Measurements from ENCODE around the gene ATL2. TPM values are rescaled to one million over a fixed set of nuclear protein-coding genes. Genes with fewer than 3 reads are reported as not detected.

Gene ATL2
- total and polyA plus RNA-seq, 2 donors (not counting 1 experiment from before 2014, with no cell fraction given), result 21.1 to 69.0 TPM

- Histone ChIP-seq H4K20me1 (ENCODE audit: control insufficient read depth, insufficient read depth, low read length, poor library complexity, severe bottlenecking) (peaks cover 62% of the 10 kb centered on the region), H3K9me3 (ENCODE audit: control extremely low read depth in 1 of 3, control insufficient read depth in 2 of 3, insufficient read depth in 1 of 3, low read length in 2 of 3) (no peaks in the 10 kb centered on the region), H3K36me3 (replicated peaks in 1 of 2; ENCODE audit: control extremely low read depth in 1 of 2, control insufficient read depth in 1 of 2, extremely low read depth in 1 of 2, insufficient read depth in 2 of 2, low read length in 1 of 2) (peaks cover 0 to 4% of the 10 kb centered on the region in 2 experiments), H3K79me2 (ENCODE audit: control insufficient read depth, insufficient read depth, low read length) (peaks cover 87% of the 10 kb centered on the region), H3K4me3 (ENCODE audit: control extremely low read depth in 1 of 5, extremely low read depth in 1 of 5, insufficient read depth in 1 of 5, low read depth in 2 of 5, low read length in 4 of 5) (no peak overlapping the region), H3K4me2 (replicated peaks; ENCODE audit: low read depth, low read length, poor library complexity, severe bottlenecking) (no peak overlapping the region), H3K27me3 (replicated peaks in 1 of 4; ENCODE audit: control extremely low read depth in 1 of 4, control insufficient read depth in 3 of 4, insufficient read depth in 4 of 4, low read length in 3 of 4) (no peaks in the 10 kb centered on the region), H3K9ac (ENCODE audit: low read length) (no peak overlapping the region), H2AFZ (ENCODE audit: insufficient read depth, low read depth, low read length, poor library complexity, severe bottlenecking) (no peak overlapping the region), H3K27ac (ENCODE audit: low read length in 2 of 2) (no peak overlapping the region), H3K4me1 (ENCODE audit: control insufficient read depth in 2 of 2, insufficient read depth in 2 of 2, low read length in 2 of 2) (no peaks in the 10 kb centered on the region)
- no CpG with 5 or more reads among the region's 2 CpGs for WGBS (ENCODE audit: insufficient coverage)
- ChIA-PET CTCF (interaction anchor here (1.1 kb wide), 1 partner anchor 146 kb away, joined by 3 read pairs; no protein-coding TSS in a partner anchor), POLR2A (no interaction called here)
- intact Hi-C loops (cut with micrococcal nuclease), result no loop called here
- Mint-ChIP-seq H3K27me3 (no peaks in the 10 kb centered on the region), H3K4me3 (no peak overlapping the region), H3K27ac (no peak overlapping the region), H3K4me1 (peaks cover 30% of the 10 kb centered on the region), H3K9me3 (ENCODE audit: insufficient read depth) (no peaks in the 10 kb centered on the region)
- TF ChIP-seq CTCF (IDR thresholded peaks at IDR 0.05) (no peak), EZH2 (IDR thresholded peaks at IDR 0.05; ENCODE audit: borderline replicate concordance, insufficient read depth, low read depth, low read length, poor library complexity, severe bottlenecking) (no peak)
- ATAC-seq (ENCODE audit: low read depth), result no peak
- no peak for DNase-seq
These were observed 14.8 kb downstream of the ATL2 start for GRCh38 chr2:38362232-38362631.

GRCh38 chr2:38360177-38360576, 16.9 kb downstream of the ATL2 start:
- no peak overlapping the region for H3K4me2 ChIP-seq (replicated peaks; ENCODE audit: low read depth, low read length, poor library complexity, severe bottlenecking)
- no peak overlapping the region for H3K27ac ChIP-seq (ENCODE audit: low read length in 2 of 2)
- ChIA-PET CTCF (interaction anchor here (1.2 kb wide), 1 partner anchor 221 kb away, joined by 3 read pairs; no protein-coding TSS in a partner anchor), POLR2A (no interaction called here)
- TF ChIP-seq CTCF (IDR thresholded peaks at IDR 0.05) (no peak), EZH2 (IDR thresholded peaks at IDR 0.05; ENCODE audit: borderline replicate concordance, insufficient read depth, low read depth, low read length, poor library complexity, severe bottlenecking) (no peak)
- no peak overlapping the region for H3K9ac ChIP-seq (ENCODE audit: low read length)
- DNase-seq (no peak), ATAC-seq (ENCODE audit: low read depth) (no peak)
- no CpG with 5 or more reads among the region's 2 CpGs for WGBS (ENCODE audit: insufficient coverage)
- H4K20me1 ChIP-seq (ENCODE audit: control insufficient read depth, insufficient read depth, low read length, poor library complexity, severe bottlenecking), result peaks cover 41% of the 10 kb centered on the region
- no peaks in the 10 kb centered on the region for H3K4me1 ChIP-seq (ENCODE audit: control insufficient read depth in 2 of 2, insufficient read depth in 2 of 2, low read length in 2 of 2)
- peaks cover 78% of the 10 kb centered on the region for H3K79me2 ChIP-seq (ENCODE audit: control insufficient read depth, insufficient read depth, low read length)
- H2AFZ ChIP-seq (ENCODE audit: insufficient read depth, low read depth, low read length, poor library complexity, severe bottlenecking), result no peak overlapping the region
- no peak overlapping the region for H3K4me3 ChIP-seq (ENCODE audit: control extremely low read depth in 1 of 5, extremely low read depth in 1 of 5, insufficient read depth in 1 of 5, low read depth in 2 of 5, low read length in 4 of 5)
- H3K9me3 ChIP-seq (ENCODE audit: control extremely low read depth in 1 of 3, control insufficient read depth in 2 of 3, insufficient read depth in 1 of 3, low read length in 2 of 3), result no peaks in the 10 kb centered on the region
- intact Hi-C loops (cut with micrococcal nuclease), result no loop called here
- Mint-ChIP-seq H3K27me3 (no peaks in the 10 kb centered on the region), H3K9me3 (ENCODE audit: insufficient read depth) (no peaks in the 10 kb centered on the region), H3K4me1 (peaks cover 19% of the 10 kb centered on the region), H3K27ac (no peak overlapping the region), H3K4me3 (no peak overlapping the region)
- no peaks in the 10 kb centered on the region for H3K27me3 ChIP-seq (replicated peaks in 1 of 4; ENCODE audit: control extremely low read depth in 1 of 4, control insufficient read depth in 3 of 4, insufficient read depth in 4 of 4, low read length in 3 of 4)
- H3K36me3 ChIP-seq (replicated peaks in 1 of 2; ENCODE audit: control extremely low read depth in 1 of 2, control insufficient read depth in 1 of 2, extremely low read depth in 1 of 2, insufficient read depth in 2 of 2, low read length in 1 of 2), result peaks cover 0 to 4% of the 10 kb centered on the region in 2 experiments
